Esophagus muscularis mucosa (tissue), 4 donors: ENCODE data around the gene RFX5. TPM values are rescaled to one million over a fixed set of nuclear protein-coding genes. Genes with fewer than 3 reads are reported as not detected.

Experiments used
- DNase-seq: peaks from one replicate; pipeline ENCODE4 v3.0.0-alpha.2; 2017; ENCODE audit errors: extremely low spot score
- H3K27ac ChIP-seq, 4 donors: fragments of 200-600 bp; sonication (generic); replicated peaks in 1 of 4; 1 replicate in 3 of 4; 2 replicates in 1 of 4; pipeline ENCODE4 v1.5.1; 2016 to 2019; ENCODE audit warnings: mild to moderate bottlenecking in 1 of 4
- H3K27me3 ChIP-seq, 4 donors: fragments of 200-600 bp; sonication (generic); one replicate each; pipeline versions ENCODE4 v1.5.1 to v1.6.0; 2016 to 2019
- H3K36me3 ChIP-seq, 4 donors: fragments of 200-600 bp; sonication (generic); one replicate each; pipeline ENCODE4 v1.5.1; 2016 to 2019
- H3K4me1 ChIP-seq, 4 donors: fragments of 200-600 bp; sonication (generic); one replicate each; pipeline ENCODE4 v1.5.1; 2016 to 2019
- H3K4me3 ChIP-seq, 4 donors: fragments of 200-600 bp; sonication (generic); 1 replicate in 2 of 4; 2 replicates in 2 of 4; pipeline ENCODE4 v1.5.1; 2016 to 2019; ENCODE audit warnings: mild to moderate bottlenecking in 4 of 4, moderate library complexity in 1 of 4
- H3K9me3 ChIP-seq, 4 donors: fragments of 200-600 bp; sonication (generic); 1 replicate in 3 of 4; 2 replicates in 1 of 4; pipeline ENCODE4 v1.5.1; 2016 to 2019
- CTCF ChIP-seq, 3 experiments: fragments of 200-600 bp in 2 of 3; fragments of 450-650 bp in 1 of 3; sonication (generic) in 2 of 3; IDR thresholded peaks; one replicate each; pipeline ENCODE4 v1.5.1; 2017 to 2019; ENCODE audit warnings: antibody characterized with exemption in 3 of 3, mild to moderate bottlenecking in 2 of 3, moderate library complexity in 1 of 3
- EP300 ChIP-seq: sonication (generic); formaldehyde crosslinking; IDR thresholded peaks from one replicate; pipeline ENCODE4 v1.6.1; 2017; ENCODE audit warnings: antibody characterized with exemption
- POLR2A ChIP-seq: fragments of 450-650 bp; IDR thresholded peaks from one replicate; pipeline ENCODE4 v1.6.1; 2017; ENCODE audit warnings: antibody characterized with exemption, moderate library complexity, mild to moderate bottlenecking, low read depth
- POLR2AphosphoS5 ChIP-seq, 2 donors: sonication (generic); formaldehyde crosslinking; IDR thresholded peaks; one replicate each; pipeline ENCODE4 v1.6.1; 2017; ENCODE audit warnings: antibody characterized with exemption in 2 of 2
- WGBS: methylation state at CpG from one replicate; pipeline ENCODE4 v1.1.5; 2018; 5-methylcytosine and 5-hydroxymethylcytosine counted together
- intact Hi-C: fragments of 100-400 bp; cut with DNase I; formaldehyde crosslinking; loops from one replicate; pipeline ENCODE4 v1.15.1; 2023
- total RNA-seq, 4 donors: library from RNA; depleted of rRNA; stranded (reverse); fragments of >200 nt; gene quantifications; one replicate each; pipeline versions ENCODE4 v1.1.0 to v1.2.1, GENCODE V29; 2016

The RFX5 gene
- total RNA-seq, 4 donors from 2014 or later: 40.3 to 50.3 (median 45.0) TPM

- Histone ChIP-seq H3K36me3 (peaks cover 0 to 31% (median 26%) of the 10 kb centered on the region in 4 donors), H3K27ac (peak within 1 kb of the TSS; percentile 87 to 93 (median 91)), H3K9me3 (no peaks in the 10 kb centered on the region), H3K4me3 (peak within 1 kb of the TSS; percentile 82 to 88 (median 85)), H3K27me3 (no peaks in the 10 kb centered on the region), H3K4me1 (peaks cover 28 to 50% (median 46%) of the 10 kb centered on the region in 4 donors)
- DNase-seq: peak; percentile 98
- TF ChIP-seq CTCF (IDR thresholded peaks at IDR 0.05) (peak in 1 of 3 experiments; percentile 12), EP300 (no peak), POLR2A (peak; percentile 7), POLR2AphosphoS5 (IDR thresholded peaks at IDR 0.05) (peak; percentile 77 to 78)
- intact Hi-C loops: no loop called here
- WGBS: under 1% methylated on average over 40 of the region's 40 CpGs
Measured at GRCh38 chr1:151327223-151327902, 19.7 kb downstream of the RFX5 start, which contains the start of gene PI4KB. Gene PI4KB, minus strand, starts transcription at chr1:151327416. Its CDS starts 10,935 bp downstream, at chr1:151316481.

DNA sequence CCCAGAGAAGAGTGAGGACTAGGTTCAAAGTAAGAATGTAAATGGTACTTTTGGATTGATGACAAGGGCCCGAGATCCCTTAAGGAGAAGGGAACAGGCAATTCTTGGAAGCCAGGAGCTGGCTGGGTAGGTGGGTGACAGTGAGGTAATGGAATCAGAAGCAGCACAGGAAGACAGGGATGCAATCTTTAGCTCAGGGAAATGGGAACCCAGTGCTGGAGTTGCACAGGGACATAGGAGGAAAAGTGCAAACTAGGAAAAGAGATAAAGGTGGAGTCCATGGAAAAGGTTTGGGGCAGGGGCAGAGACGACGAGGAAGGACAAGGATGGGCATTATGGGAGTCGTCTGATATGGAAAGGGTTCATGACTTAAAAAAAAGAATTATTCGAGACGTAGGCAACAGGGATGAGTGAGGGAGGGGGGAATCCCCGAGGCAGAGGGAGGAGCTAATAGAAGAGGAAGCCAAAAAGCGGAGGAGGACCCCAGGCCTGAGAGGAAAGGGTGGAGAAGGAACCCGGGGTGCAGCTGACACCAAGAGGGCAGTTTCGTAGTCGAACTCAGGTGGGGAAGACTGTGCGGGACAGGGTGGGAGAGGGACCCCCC lies 20.3 kb downstream of the RFX5 start:
- peaks cover 0 to 31% (median 29%) of the 10 kb centered on the region in 4 donors for H3K36me3 ChIP-seq
- peak overlapping the region; percentile 87 to 93 (median 91) for H3K27ac ChIP-seq
- peaks cover 28 to 54% (median 49%) of the 10 kb centered on the region in 4 donors for H3K4me1 ChIP-seq
- no peak for TF ChIP-seq CTCF (IDR thresholded peaks at IDR 0.05)
- no peak for TF ChIP-seq POLR2AphosphoS5 (IDR thresholded peaks at IDR 0.05)
- no peak for TF ChIP-seq POLR2A
- TF ChIP-seq EP300: no peak
- H3K27me3 ChIP-seq: no peaks in the 10 kb centered on the region
- DNase-seq: no peak
- peak overlapping the region; percentile 82 to 88 (median 85) for H3K4me3 ChIP-seq
- intact Hi-C loops: no loop called here
- under 1% methylated on average over 12 of the region's 12 CpGs for WGBS
- H3K9me3 ChIP-seq: no peaks in the 10 kb centered on the region

GRCh38 chr1:151325646-151326429 lies 21.2 kb downstream of the RFX5 start:
- Histone ChIP-seq H3K4me3 (peak overlapping the region; percentile 82 to 88 (median 85)), H3K36me3 (peaks cover 0 to 35% (median 32%) of the 10 kb centered on the region in 4 donors), H3K9me3 (no peaks in the 10 kb centered on the region), H3K27ac (peak overlapping the region; percentile 87 to 93 (median 91)), H3K27me3 (no peaks in the 10 kb centered on the region), H3K4me1 (peaks cover 28 to 62% (median 56%) of the 10 kb centered on the region in 4 donors)
- no peak for DNase-seq
- WGBS: 23% methylated on average over 5 of the region's 5 CpGs
- intact Hi-C loops: no loop called here
- TF ChIP-seq CTCF (IDR thresholded peaks at IDR 0.05): no peak
- no peak for TF ChIP-seq POLR2A

- H3K4me3 ChIP-seq: no peak overlapping the region
- peak overlapping the region in 1 of 4 donors; percentile 93 for H3K27ac ChIP-seq
- H3K4me1 ChIP-seq: peaks cover 28 to 68% (median 62%) of the 10 kb centered on the region in 4 donors
- DNase-seq: no peak
- no peaks in the 10 kb centered on the region for H3K27me3 ChIP-seq
- no peaks in the 10 kb centered on the region for H3K9me3 ChIP-seq
- 79% methylated on average over 7 of the region's 7 CpGs for WGBS
- peaks cover 0 to 41% (median 34%) of the 10 kb centered on the region in 4 donors for H3K36me3 ChIP-seq
- TF ChIP-seq CTCF (IDR thresholded peaks at IDR 0.05) (no peak), POLR2A (no peak), EP300 (no peak), POLR2AphosphoS5 (IDR thresholded peaks at IDR 0.05) (no peak)
- intact Hi-C loops: no loop called here
Measured at GRCh38 chr1:151325231-151325630, 21.8 kb downstream of the RFX5 start.
